Uterus (tissue), 2 donors: ENCODE data around the gene MRPL16.

ENCODE experiments used
- POLR2A ChIP-seq, 2 donors: fragments of 450-650 bp; IDR thresholded peaks; one replicate each; pipeline ENCODE4 v1.6.1; 2016; ENCODE audit warnings: antibody characterized with exemption in 2 of 2, mild to moderate bottlenecking in 1 of 2, moderate library complexity in 1 of 2
- TF ChIP-seq, protein P1 (sequence below), 4 experiments: fragments of 200-600 bp in 2 of 4; fragments of 450-650 bp in 2 of 4; sonication (generic) in 2 of 4; IDR thresholded peaks; one replicate each; pipeline ENCODE4 v1.5.1; 2016 to 2019; ENCODE audit warnings: antibody characterized with exemption in 4 of 4, mild to moderate bottlenecking in 2 of 4, moderate library complexity in 1 of 4

GRCh38 chr11:59800390-59801025 lies 10.1 kb downstream of the MRPL16 start:
- TF ChIP-seq POLR2A (IDR thresholded peaks at IDR 0.05), result no peak
- TF ChIP-seq, protein P1, sequence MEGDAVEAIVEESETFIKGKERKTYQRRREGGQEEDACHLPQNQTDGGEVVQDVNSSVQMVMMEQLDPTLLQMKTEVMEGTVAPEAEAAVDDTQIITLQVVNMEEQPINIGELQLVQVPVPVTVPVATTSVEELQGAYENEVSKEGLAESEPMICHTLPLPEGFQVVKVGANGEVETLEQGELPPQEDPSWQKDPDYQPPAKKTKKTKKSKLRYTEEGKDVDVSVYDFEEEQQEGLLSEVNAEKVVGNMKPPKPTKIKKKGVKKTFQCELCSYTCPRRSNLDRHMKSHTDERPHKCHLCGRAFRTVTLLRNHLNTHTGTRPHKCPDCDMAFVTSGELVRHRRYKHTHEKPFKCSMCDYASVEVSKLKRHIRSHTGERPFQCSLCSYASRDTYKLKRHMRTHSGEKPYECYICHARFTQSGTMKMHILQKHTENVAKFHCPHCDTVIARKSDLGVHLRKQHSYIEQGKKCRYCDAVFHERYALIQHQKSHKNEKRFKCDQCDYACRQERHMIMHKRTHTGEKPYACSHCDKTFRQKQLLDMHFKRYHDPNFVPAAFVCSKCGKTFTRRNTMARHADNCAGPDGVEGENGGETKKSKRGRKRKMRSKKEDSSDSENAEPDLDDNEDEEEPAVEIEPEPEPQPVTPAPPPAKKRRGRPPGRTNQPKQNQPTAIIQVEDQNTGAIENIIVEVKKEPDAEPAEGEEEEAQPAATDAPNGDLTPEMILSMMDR (IDR thresholded peaks at IDR 0.05), result no peak
